K562 (cell line): ENCODE measurements around the gene MED19. TPM values are rescaled to one million over a fixed set of nuclear protein-coding genes. Genes with fewer than 3 reads are reported as not detected.

Experiments used
- BHLHE40 ChIP-seq: IDR thresholded peaks from 2 replicates; pipeline ENCODE4 v1.6.1; 2011; ENCODE audit warnings: low read length, improper control_type of control experiment
- CBFA2T3 ChIP-seq: fragments of 450-650 bp; IDR thresholded peaks from 2 replicates; pipeline ENCODE4 v1.6.1; 2017
- ERF ChIP-seq: fragments of 450-650 bp; formaldehyde crosslinking; IDR thresholded peaks from 2 replicates; pipeline ENCODE4 v1.4.0; 2020; ENCODE audit warnings: mild to moderate bottlenecking, mixed read lengths
- FOS ChIP-seq: IDR thresholded peaks from 3 replicates; pipeline ENCODE4 v1.6.1; 2011; ENCODE audit not compliant: insufficient read length; ENCODE audit errors: extremely low read depth
- HMGXB4 ChIP-seq: sonication (generic); formaldehyde crosslinking; IDR thresholded peaks from 2 replicates; pipeline ENCODE4 v1.8.1; 2023; ENCODE audit warnings: mild to moderate bottlenecking, missing genetic modification reagents
- JUND ChIP-seq, 2 experiments: IDR thresholded peaks; 2 replicates in 1 of 2; 3 replicates in 1 of 2; pipeline ENCODE4 v1.6.1; 2011; ENCODE audit warnings: borderline replicate concordance in 2 of 2, low read depth in 2 of 2, low read length in 2 of 2, improper control_type of control experiment in 1 of 2, missing biosample characterization in 1 of 2, missing genetic modification characterization in 1 of 2, missing genetic modification reagents in 1 of 2
- MCM5 ChIP-seq: fragments of 450-650 bp; IDR thresholded peaks from 2 replicates; pipeline ENCODE4 v1.6.1; 2016; ENCODE audit warnings: low read depth
- MXI1 ChIP-seq: IDR thresholded peaks from 2 replicates; pipeline ENCODE4 v1.6.1; 2011; ENCODE audit warnings: low read depth, mild to moderate bottlenecking, improper control_type of control experiment, low read length
- NFXL1 ChIP-seq: fragments of 450-650 bp; formaldehyde crosslinking; IDR thresholded peaks from 2 replicates; pipeline ENCODE4 v1.4.0; 2021; ENCODE audit warnings: mild to moderate bottlenecking
- OTX1 ChIP-seq: fragments of 450-650 bp; formaldehyde crosslinking; IDR thresholded peaks from 2 replicates; pipeline ENCODE4 v1.4.0; 2022; ENCODE audit warnings: mild to moderate bottlenecking
- PCBP2 ChIP-seq: fragments of 200-400 bp; formaldehyde crosslinking; IDR thresholded peaks from 2 replicates; pipeline ENCODE4 v1.6.1; 2018; ENCODE audit warnings: low read length, low read depth, mild to moderate bottlenecking, moderate library complexity; ENCODE audit not compliant: poor library complexity, severe bottlenecking
- POLR2A ChIP-seq: fragments of 450-650 bp; conservative IDR thresholded peaks from 2 replicates; pipeline ENCODE4 v1.6.1; 2016
- POLR2H ChIP-seq: IDR thresholded peaks from 2 replicates; pipeline ENCODE4 v1.6.1; 2016; ENCODE audit warnings: missing genetic modification characterization, low read depth, mild to moderate bottlenecking, control low read depth, missing compliant biosample characterization, moderate library complexity
- TAL1 ChIP-seq: fragments of 450-650 bp; IDR thresholded peaks from 2 replicates; pipeline ENCODE4 v1.6.1; 2016; ENCODE audit warnings: mild to moderate bottlenecking
- TCF7L2 ChIP-seq: fragments of 150-350 bp; IDR thresholded peaks from 2 replicates; pipeline ENCODE4 v1.6.1; 2016; ENCODE audit warnings: low read depth, mild to moderate bottlenecking, low read length, moderate library complexity
- TSC22D4 ChIP-seq: fragments of 450-650 bp; IDR thresholded peaks from 2 replicates; pipeline ENCODE4 v1.6.1; 2016; ENCODE audit warnings: missing genetic modification characterization, missing biosample characterization, control low read depth
- ZNF140 ChIP-seq: fragments of 250-450 bp; sonication (Bioruptor Pico); IDR thresholded peaks from 2 replicates; pipeline ENCODE4 v1.8.0; 2021; ENCODE audit warnings: moderate library complexity, mild to moderate bottlenecking, inconsistent platforms
- polyA plus RNA-seq, 8 experiments: library from polyadenylated mRNA; depleted of rRNA in 4 of 8; stranded (reverse) in 5 of 8; unstranded in 3 of 8; fragments of >200 nt; fragmentation: Nextera tagmentation in 2 of 8; fragmentation: Illumina TruSeq in 1 of 8; extraction: Ambion mirVana in 2 of 8; extraction: Trizol in 1 of 8; gene quantifications; 2 replicates each; pipeline versions ENCODE4 v1.2.1 to v1.2.3, GENCODE V29; 2011 to 2014; ENCODE audit warnings: inconsistent platforms in 1 of 8, missing spikeins in 1 of 8
- total RNA-seq, 7 experiments: library from RNA; depleted of rRNA in 6 of 7; stranded (reverse); fragments of >200 nt in 6 of 7; fragmentation: Illumina TruSeq in 2 of 7; extraction: Trizol in 2 of 7; gene quantifications; 2 replicates each; pipeline versions ENCODE4 v1.2.1 to v1.2.3, GENCODE V29; 2011 to 2021; ENCODE audit warnings: low replicate concordance in 1 of 7
- TF ChIP-seq, protein P1 (sequence below): fragments of 250-450 bp; sonication (Bioruptor Pico); IDR thresholded peaks from 2 replicates; pipeline ENCODE4 v1.9.0; 2021; ENCODE audit warnings: mild to moderate bottlenecking
- TF ChIP-seq, protein P2 (sequence below): fragments of 250-450 bp; sonication (Bioruptor Pico); IDR thresholded peaks from 2 replicates; pipeline ENCODE4 v1.8.0; 2022; ENCODE audit warnings: inconsistent platforms
- TF ChIP-seq, protein P3 (sequence below): fragments of 450-650 bp; formaldehyde crosslinking; IDR thresholded peaks from 2 replicates; pipeline ENCODE4 v1.4.0; 2022; ENCODE audit warnings: mild to moderate bottlenecking, moderate library complexity
- TF ChIP-seq, protein P4 (sequence below), 2 experiments: fragments of 450-650 bp in 1 of 2; IDR thresholded peaks; 2 replicates each; pipeline ENCODE4 v1.6.1; 2011 to 2017; ENCODE audit warnings: low read depth in 2 of 2, antibody characterized with exemption in 1 of 2, borderline replicate concordance in 1 of 2, low read length in 1 of 2, mild to moderate bottlenecking in 1 of 2, mixed read lengths in 1 of 2; ENCODE audit not compliant: control insufficient read depth in 1 of 2

The MED19 gene
- total and polyA plus RNA-seq, 9 of the 15 experiments (the other 6 are each of a cell fraction or from before 2014, with no cell fraction given) = 7.3 to 23.5 (median 15.0) TPM

DNA sequence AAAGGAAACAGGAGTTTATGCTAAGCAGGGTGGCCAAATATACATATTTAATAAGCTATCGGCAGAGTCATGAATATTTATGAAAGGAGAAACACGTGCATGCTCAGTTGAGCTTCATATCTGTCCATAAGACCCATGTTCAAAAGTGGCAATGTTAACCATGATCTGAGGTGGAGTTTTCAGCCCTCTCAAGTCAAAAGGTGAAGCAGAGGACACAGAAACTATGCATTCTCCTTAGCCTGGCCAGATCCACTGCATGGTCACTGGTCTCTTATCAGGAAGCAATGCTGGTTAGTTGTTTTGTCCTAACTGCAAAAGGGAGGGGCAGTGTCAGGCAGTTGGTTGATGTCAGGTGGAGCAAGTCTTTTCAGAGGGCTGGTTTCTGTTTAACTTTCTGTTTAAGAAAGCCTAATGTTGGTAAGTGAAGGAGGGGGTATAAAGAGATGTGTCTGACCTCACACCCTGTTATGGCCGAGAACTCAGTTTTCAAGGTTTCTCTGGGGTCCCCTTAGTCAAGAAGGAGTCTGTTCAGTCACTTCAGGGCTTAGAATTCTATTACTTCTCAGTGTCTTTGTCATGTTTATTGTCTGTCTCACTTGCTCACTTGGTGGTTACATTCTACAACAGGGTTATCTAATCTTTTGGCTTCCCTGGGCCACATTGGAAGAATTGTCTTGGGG is 23.7 kb upstream of the MED19 start (continued):
- TF ChIP-seq NFXL1 (CRISPR knock-in tag) (no peak), PCBP2 (no peak), FOS (no peak), ZNF140 (no peak), OTX1 (no peak), MXI1 (no peak), HMGXB4 (CRISPR knock-in tag) (no peak), ERF (CRISPR knock-in tag) (no peak), TAL1 (peak; percentile 34; the same call in 1 of the 2 replicates), POLR2H (0 out of 2 replicates have a peak, but pooled peaks have one; percentile 28), TCF7L2 (no peak), BHLHE40 (peak; percentile 79), POLR2A (0 out of 2 replicates have a peak, but pooled peaks have one; percentile 36), CBFA2T3 (peak; percentile 50), TSC22D4 (tag) (no peak), MCM5 (no peak), JUND (IDR thresholded peaks at IDR 0.05; ENCODE audit: borderline replicate concordance, low read depth, low read length) (peak; percentile 27; the same call in 1 of the 2 replicates), JUND (tag; IDR thresholded peaks at IDR 0.05; ENCODE audit: borderline replicate concordance, low read depth, low read length) (peak; percentile 64; the same call in 1 of the 3 replicates)
- TF ChIP-seq, protein P1, sequence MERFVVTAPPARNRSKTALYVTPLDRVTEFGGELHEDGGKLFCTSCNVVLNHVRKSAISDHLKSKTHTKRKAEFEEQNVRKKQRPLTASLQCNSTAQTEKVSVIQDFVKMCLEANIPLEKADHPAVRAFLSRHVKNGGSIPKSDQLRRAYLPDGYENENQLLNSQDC (CRISPR knock-in tag) = no peak
- TF ChIP-seq, protein P2, sequence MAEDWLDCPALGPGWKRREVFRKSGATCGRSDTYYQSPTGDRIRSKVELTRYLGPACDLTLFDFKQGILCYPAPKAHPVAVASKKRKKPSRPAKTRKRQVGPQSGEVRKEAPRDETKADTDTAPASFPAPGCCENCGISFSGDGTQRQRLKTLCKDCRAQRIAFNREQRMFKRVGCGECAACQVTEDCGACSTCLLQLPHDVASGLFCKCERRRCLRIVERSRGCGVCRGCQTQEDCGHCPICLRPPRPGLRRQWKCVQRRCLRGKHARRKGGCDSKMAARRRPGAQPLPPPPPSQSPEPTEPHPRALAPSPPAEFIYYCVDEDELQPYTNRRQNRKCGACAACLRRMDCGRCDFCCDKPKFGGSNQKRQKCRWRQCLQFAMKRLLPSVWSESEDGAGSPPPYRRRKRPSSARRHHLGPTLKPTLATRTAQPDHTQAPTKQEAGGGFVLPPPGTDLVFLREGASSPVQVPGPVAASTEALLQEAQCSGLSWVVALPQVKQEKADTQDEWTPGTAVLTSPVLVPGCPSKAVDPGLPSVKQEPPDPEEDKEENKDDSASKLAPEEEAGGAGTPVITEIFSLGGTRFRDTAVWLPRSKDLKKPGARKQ (CRISPR knock-in tag) = no peak
- TF ChIP-seq, protein P3, sequence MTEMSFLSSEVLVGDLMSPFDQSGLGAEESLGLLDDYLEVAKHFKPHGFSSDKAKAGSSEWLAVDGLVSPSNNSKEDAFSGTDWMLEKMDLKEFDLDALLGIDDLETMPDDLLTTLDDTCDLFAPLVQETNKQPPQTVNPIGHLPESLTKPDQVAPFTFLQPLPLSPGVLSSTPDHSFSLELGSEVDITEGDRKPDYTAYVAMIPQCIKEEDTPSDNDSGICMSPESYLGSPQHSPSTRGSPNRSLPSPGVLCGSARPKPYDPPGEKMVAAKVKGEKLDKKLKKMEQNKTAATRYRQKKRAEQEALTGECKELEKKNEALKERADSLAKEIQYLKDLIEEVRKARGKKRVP = peak; percentile 60; the same call in 1 of the 2 replicates
- TF ChIP-seq, protein P4, sequence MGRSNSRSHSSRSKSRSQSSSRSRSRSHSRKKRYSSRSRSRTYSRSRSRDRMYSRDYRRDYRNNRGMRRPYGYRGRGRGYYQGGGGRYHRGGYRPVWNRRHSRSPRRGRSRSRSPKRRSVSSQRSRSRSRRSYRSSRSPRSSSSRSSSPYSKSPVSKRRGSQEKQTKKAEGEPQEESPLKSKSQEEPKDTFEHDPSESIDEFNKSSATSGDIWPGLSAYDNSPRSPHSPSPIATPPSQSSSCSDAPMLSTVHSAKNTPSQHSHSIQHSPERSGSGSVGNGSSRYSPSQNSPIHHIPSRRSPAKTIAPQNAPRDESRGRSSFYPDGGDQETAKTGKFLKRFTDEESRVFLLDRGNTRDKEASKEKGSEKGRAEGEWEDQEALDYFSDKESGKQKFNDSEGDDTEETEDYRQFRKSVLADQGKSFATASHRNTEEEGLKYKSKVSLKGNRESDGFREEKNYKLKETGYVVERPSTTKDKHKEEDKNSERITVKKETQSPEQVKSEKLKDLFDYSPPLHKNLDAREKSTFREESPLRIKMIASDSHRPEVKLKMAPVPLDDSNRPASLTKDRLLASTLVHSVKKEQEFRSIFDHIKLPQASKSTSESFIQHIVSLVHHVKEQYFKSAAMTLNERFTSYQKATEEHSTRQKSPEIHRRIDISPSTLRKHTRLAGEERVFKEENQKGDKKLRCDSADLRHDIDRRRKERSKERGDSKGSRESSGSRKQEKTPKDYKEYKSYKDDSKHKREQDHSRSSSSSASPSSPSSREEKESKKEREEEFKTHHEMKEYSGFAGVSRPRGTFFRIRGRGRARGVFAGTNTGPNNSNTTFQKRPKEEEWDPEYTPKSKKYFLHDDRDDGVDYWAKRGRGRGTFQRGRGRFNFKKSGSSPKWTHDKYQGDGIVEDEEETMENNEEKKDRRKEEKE (IDR thresholded peaks at IDR 0.05; ENCODE audit: borderline replicate concordance in 1 of 2, control insufficient read depth in 1 of 2, low read depth in 2 of 2, low read length in 1 of 2) = peak in 1 of 2 experiments; percentile 22; a peak in 1 of 4 replicates
